ENCODE measurements around the gene COA4. TPM values are rescaled to one million over a fixed set of nuclear protein-coding genes. Genes with fewer than 3 reads are reported as not detected.
"Not testable (repeated sequence)": the region's sequence is repeated elsewhere in the genome, so short reads cannot be mapped to it uniquely, and the experiment has no call there.

COA4 gene
- 133 and 155 TPM in 2 replicates for polyA plus RNA-seq (2014; cell fraction: cytosol; rRNA removed)
- polyA plus RNA-seq (2014; cell fraction: nucleus; rRNA removed) = 84.2 and 93.5 TPM in 2 replicates

GRCh38 chr11:73876424-73877310 is at the start of gene COA4, which contains the start of gene PAAF1:
TSS of gene COA4 (minus strand) at chr11:73876846. CDS start at chr11:73873378, 3,468 bp downstream.
TSS of gene PAAF1 (plus strand) at chr11:73876999. CDS start at chr11:73877022, 23 bp downstream.
- DNase-seq (ENCODE audit: low spot score) = peak; percentile 99

GRCh38 chr11:73921180-73921579 is 44.5 kb upstream of the COA4 start:
- no peak for DNase-seq (ENCODE audit: low spot score)

GRCh38 chr11:73916435-73916834 is 39.8 kb upstream of the COA4 start:
- no peak for DNase-seq (ENCODE audit: low spot score)

DNA sequence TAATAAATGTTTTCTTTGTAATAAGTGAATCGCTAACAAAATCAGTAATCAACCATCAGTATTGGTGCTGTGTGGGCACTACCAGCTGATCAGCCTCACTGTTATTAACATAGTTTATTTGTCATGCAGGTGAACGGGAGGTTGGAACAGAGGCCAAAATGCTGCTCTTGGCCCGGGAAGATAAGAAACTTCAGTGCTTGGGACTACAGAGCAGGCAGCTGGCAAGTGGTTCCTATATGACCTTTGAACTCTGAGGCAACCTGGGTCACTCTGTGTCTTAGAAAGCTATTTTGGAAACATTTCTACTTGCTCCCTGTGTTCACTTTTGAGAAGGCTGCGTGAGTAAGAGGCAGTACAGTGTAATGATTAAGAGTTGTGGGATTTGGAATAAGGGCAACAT is 37.6 kb upstream of the COA4 start:
- no peak for DNase-seq (ENCODE audit: low spot score)

- DNase-seq (ENCODE audit: low spot score) = no peak
Measured at GRCh38 chr11:73913472-73913871, 36.8 kb upstream of the COA4 start.

DNA sequence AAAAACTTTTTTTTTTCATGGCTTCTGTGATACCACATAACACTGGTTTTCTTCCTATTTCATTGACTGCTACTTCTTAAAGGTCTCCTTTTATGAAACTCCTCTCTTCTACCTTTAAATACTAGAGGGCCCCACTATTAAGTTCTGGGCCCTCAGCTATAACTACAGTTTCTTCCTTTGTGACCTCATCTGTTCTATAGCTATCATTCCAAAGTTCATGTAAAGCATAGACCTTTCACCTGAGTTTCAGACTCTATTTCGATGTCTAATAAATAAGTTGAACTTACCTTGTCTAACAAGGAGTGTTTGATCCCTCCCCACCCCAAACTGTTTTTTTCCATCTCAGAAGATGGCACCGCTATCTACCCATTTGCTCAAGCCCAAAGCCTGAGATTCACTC is 35.4 kb upstream of the COA4 start:
- no peak for DNase-seq (ENCODE audit: low spot score)

DNA sequence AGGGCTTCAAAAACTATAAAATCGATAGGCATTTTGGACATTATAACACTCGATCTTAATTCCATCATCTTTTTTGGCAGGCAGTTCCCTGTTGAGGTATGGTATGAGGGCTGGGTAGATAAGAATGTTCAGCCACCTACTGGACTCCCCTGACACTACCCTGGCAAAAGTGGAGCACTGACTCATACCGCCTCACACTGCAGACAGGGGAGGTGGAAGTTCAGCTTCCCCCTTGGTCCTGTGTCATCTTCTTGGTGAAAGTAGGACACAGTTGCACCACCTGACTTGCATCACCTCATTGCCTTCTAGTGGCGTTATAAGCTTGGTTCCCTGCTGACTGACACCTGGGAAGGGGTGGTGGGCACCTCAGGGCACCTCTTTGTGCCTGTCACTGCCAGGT is 30.5 kb upstream of the COA4 start:
- no peak for DNase-seq (ENCODE audit: low spot score)

GRCh38 chr11:73902303-73902702 is 25.7 kb upstream of the COA4 start:
- DNase-seq (ENCODE audit: low spot score) = no peak

GRCh38 chr11:73894725-73895335 is 18.2 kb upstream of the COA4 start:
- DNase-seq (ENCODE audit: low spot score) = no peak

- DNase-seq (ENCODE audit: low spot score) = no peak
Measured at GRCh38 chr11:73893041-73893440, 16.4 kb upstream of the COA4 start.

GRCh38 chr11:73889536-73889935 is 12.9 kb upstream of the COA4 start:
- no peak for DNase-seq (ENCODE audit: low spot score)

GRCh38 chr11:73889019-73889418 is 12.4 kb upstream of the COA4 start:
- no peak for DNase-seq (ENCODE audit: low spot score)

- DNase-seq (ENCODE audit: low spot score) = no peak
Measured at GRCh38 chr11:73888244-73888643, 11.6 kb upstream of the COA4 start.

GRCh38 chr11:73883856-73884255 is 7.2 kb upstream of the COA4 start:
- no peak for DNase-seq (ENCODE audit: low spot score)

DNA sequence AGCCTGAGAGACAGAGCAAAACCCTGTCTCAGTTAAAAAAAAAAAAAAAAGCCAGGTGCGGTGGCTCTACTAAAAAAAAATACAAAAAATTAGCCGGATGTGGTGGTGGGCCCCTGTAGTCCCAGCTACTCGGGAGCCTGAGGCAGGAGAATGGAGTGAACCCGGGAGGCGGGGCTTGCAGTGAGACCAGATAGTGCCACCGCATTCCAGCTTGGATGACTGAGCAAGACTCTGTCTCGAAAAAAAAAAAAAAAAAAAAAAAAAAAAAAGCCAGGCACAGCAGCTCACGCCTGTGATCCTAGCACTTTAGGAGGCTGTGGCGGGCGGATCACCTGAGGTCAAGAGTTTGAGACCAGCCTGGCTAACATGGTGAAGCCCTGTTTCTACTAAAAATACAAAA is 3.8 kb upstream of the COA4 start:
- not testable (repeated sequence) for DNase-seq (ENCODE audit: low spot score)

GRCh38 chr11:73878771-73879170 is 2.1 kb upstream of the COA4 start:
- DNase-seq (ENCODE audit: low spot score) = no peak

DNA sequence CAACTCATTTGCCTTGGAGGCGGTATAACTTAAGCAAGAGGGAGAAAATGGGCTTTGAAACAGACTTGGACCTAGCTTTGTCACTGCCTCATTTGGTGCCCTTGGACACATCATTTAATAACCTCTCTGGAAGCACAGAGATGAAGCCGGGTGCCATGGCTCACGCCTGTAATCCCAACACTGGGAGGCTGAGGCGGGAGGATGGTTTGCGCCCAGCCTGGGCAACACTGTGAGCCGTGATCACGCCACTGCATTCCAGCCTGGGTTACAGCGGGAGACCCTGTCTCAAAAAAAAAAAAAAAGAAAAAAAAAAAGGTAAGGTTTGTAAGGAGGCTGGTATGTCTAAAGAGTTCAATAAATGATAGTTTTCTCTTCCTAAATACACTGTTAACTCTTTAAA is 806 bp downstream of the COA4 start:
- DNase-seq (ENCODE audit: low spot score) = no peak

DNA sequence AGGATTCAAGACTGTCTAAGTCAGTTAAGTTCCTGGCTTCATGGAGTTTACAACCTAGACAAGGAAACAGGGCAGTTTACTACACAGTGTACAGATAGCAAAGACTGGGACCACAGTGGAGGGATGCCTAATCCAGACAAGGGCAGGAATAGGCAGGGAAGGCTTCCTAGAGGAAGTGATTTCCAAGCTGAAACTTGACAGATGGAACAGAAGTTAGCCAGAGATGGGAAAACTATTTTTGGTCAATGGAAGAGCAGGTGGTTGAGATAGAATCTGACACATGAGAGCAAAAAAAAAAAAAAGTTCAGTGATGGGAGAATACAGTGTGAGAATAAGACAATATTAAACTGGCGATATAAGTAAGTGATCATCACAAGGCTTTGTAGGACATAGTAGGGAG is 1.3 kb downstream of the COA4 start:
- DNase-seq (ENCODE audit: low spot score) = no peak

GRCh38 chr11:73872749-73873357 is 3.8 kb downstream of the COA4 start:
- no peak for DNase-seq (ENCODE audit: low spot score)

DNA sequence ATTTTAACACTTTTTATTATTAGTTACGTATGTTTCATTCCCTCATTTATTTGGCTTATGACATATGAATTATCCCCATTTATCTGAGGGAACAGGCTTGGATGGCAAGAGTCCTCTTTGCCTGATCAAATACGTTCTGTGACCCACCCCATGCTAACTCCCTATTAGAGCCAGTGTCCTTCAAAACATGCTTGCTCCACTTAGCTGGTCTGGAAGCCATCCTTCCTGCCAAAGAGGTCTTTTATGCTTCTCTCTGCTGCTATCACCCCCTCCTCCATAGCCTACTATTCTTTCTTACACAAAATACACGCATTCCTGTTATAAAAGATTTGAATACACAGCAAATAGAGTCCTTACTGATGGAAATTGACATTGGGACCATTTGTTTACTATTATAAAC is 6.4 kb downstream of the COA4 start:
- DNase-seq (ENCODE audit: low spot score) = no peak

- no peak for DNase-seq (ENCODE audit: low spot score)
Measured at GRCh38 chr11:73869332-73869949, 7.2 kb downstream of the COA4 start.

- peak; percentile 32 for DNase-seq (ENCODE audit: low spot score)
Measured at GRCh38 chr11:73866586-73866996, 10.1 kb downstream of the COA4 start.

Measured in SK-N-DZ (cell line).